ENCODE results near the gene E4F1.

DNA sequence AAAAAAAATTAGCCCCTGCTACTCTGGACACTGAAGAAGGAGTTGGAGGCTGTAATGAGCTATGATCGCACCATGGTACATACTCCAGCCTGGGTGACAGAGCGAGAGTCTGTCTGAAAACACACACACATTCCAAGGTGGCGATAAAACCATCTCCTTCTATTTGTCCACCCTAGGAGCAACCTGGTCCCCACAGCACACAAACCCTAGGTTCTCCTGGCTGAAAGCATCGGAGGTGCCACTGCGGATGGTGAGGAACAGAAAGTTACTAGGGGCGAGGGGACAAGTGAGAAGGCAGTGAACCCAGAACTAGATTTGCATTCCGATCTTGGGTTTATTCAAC is 29.4 kb downstream of the E4F1 start:
- TF ChIP-seq EZH2 (conservative IDR thresholded peaks at IDR 0.05; ENCODE audit: low read depth, low read length) (no peak), ZBTB7A (CRISPR knock-in tag; IDR thresholded peaks at IDR 0.05) (no peak), NR2C2 (CRISPR knock-in tag; IDR thresholded peaks at IDR 0.05; ENCODE audit: borderline replicate concordance) (no peak), THYN1 (CRISPR knock-in tag; IDR thresholded peaks at IDR 0.05; ENCODE audit: borderline replicate concordance, low read depth) (no peak), ZNF619 (CRISPR knock-in tag; IDR thresholded peaks at IDR 0.05) (no peak), GTF2F1 (IDR thresholded peaks at IDR 0.05; ENCODE audit: low read length) (no peak), TCF12 (IDR thresholded peaks at IDR 0.05) (no peak), TCF12 (CRISPR knock-in tag; IDR thresholded peaks at IDR 0.05) (no peak), ZNF460 (CRISPR knock-in tag; IDR thresholded peaks at IDR 0.05; ENCODE audit: borderline replicate concordance) (no peak)
- TF ChIP-seq, protein P1, sequence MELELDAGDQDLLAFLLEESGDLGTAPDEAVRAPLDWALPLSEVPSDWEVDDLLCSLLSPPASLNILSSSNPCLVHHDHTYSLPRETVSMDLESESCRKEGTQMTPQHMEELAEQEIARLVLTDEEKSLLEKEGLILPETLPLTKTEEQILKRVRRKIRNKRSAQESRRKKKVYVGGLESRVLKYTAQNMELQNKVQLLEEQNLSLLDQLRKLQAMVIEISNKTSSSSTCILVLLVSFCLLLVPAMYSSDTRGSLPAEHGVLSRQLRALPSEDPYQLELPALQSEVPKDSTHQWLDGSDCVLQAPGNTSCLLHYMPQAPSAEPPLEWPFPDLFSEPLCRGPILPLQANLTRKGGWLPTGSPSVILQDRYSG (CRISPR knock-in tag; IDR thresholded peaks at IDR 0.05), result no peak
- TF ChIP-seq, protein P2, sequence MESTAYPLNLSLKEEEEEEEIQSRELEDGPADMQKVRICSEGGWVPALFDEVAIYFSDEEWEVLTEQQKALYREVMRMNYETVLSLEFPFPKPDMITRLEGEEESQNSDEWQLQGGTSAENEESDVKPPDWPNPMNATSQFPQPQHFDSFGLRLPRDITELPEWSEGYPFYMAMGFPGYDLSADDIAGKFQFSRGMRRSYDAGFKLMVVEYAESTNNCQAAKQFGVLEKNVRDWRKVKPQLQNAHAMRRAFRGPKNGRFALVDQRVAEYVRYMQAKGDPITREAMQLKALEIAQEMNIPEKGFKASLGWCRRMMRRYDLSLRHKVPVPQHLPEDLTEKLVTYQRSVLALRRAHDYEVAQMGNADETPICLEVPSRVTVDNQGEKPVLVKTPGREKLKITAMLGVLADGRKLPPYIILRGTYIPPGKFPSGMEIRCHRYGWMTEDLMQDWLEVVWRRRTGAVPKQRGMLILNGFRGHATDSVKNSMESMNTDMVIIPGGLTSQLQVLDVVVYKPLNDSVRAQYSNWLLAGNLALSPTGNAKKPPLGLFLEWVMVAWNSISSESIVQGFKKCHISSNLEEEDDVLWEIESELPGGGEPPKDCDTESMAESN (CRISPR knock-in tag; conservative IDR thresholded peaks at IDR 0.05), result no peak
